Measurements from ENCODE around the gene NXPH2.

Gene NXPH2

GRCh38 chr2:138771534-138771933 lies 8.7 kb downstream of the NXPH2 start:
- no peak overlapping the region for H3K4me2 ChIP-seq (ENCODE audit: low read length)
- H3K79me2 ChIP-seq (ENCODE audit: low read length): no peaks in the 10 kb centered on the region
- no peak overlapping the region for H2AFZ ChIP-seq (ENCODE audit: low read depth, low read length)
- no peak overlapping the region for H3K9ac ChIP-seq (ENCODE audit: low read length)
- H3K27me3 ChIP-seq (ENCODE audit: low read depth, low read length): peaks cover 26% of the 10 kb centered on the region
- no peaks in the 10 kb centered on the region for H3K36me3 ChIP-seq (replicated peaks; ENCODE audit: low read depth, low read length)
- no peaks in the 10 kb centered on the region for H4K20me1 ChIP-seq (ENCODE audit: insufficient read depth, low read length)
- no peak for TF ChIP-seq EZH2phosphoT487 (IDR thresholded peaks at IDR 0.05; ENCODE audit: low read depth)
- TF ChIP-seq, protein P1, sequence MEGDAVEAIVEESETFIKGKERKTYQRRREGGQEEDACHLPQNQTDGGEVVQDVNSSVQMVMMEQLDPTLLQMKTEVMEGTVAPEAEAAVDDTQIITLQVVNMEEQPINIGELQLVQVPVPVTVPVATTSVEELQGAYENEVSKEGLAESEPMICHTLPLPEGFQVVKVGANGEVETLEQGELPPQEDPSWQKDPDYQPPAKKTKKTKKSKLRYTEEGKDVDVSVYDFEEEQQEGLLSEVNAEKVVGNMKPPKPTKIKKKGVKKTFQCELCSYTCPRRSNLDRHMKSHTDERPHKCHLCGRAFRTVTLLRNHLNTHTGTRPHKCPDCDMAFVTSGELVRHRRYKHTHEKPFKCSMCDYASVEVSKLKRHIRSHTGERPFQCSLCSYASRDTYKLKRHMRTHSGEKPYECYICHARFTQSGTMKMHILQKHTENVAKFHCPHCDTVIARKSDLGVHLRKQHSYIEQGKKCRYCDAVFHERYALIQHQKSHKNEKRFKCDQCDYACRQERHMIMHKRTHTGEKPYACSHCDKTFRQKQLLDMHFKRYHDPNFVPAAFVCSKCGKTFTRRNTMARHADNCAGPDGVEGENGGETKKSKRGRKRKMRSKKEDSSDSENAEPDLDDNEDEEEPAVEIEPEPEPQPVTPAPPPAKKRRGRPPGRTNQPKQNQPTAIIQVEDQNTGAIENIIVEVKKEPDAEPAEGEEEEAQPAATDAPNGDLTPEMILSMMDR (IDR thresholded peaks at IDR 0.05; ENCODE audit: low read depth, low read length): no peak
- H3K4me3 ChIP-seq (ENCODE audit: low read length): no peak overlapping the region
- H3K4me1 ChIP-seq (ENCODE audit: low read length): no peaks in the 10 kb centered on the region
- H3K27ac ChIP-seq (ENCODE audit: low read length): no peak overlapping the region
- H3K9me3 ChIP-seq (ENCODE audit: insufficient read depth, low read length): no peaks in the 10 kb centered on the region

GRCh38 chr2:138767101-138767500 lies 13.1 kb downstream of the NXPH2 start:
- no peak overlapping the region for H3K9ac ChIP-seq (ENCODE audit: low read length)
- H3K36me3 ChIP-seq (replicated peaks; ENCODE audit: low read depth, low read length): no peaks in the 10 kb centered on the region
- H3K4me3 ChIP-seq (ENCODE audit: low read length): no peak overlapping the region
- H3K4me2 ChIP-seq (ENCODE audit: low read length): no peak overlapping the region
- no peak overlapping the region for H2AFZ ChIP-seq (ENCODE audit: low read depth, low read length)
- H3K27me3 ChIP-seq (ENCODE audit: low read depth, low read length): peaks cover 9% of the 10 kb centered on the region
- H4K20me1 ChIP-seq (ENCODE audit: insufficient read depth, low read length): no peaks in the 10 kb centered on the region
- H3K4me1 ChIP-seq (ENCODE audit: low read length): no peaks in the 10 kb centered on the region
- H3K9me3 ChIP-seq (ENCODE audit: insufficient read depth, low read length): no peaks in the 10 kb centered on the region
- no peak overlapping the region for H3K27ac ChIP-seq (ENCODE audit: low read length)
- no peak for TF ChIP-seq EZH2phosphoT487 (IDR thresholded peaks at IDR 0.05; ENCODE audit: low read depth)
- TF ChIP-seq, protein P1 (IDR thresholded peaks at IDR 0.05; ENCODE audit: low read depth, low read length): no peak
- no peaks in the 10 kb centered on the region for H3K79me2 ChIP-seq (ENCODE audit: low read length)

DNA sequence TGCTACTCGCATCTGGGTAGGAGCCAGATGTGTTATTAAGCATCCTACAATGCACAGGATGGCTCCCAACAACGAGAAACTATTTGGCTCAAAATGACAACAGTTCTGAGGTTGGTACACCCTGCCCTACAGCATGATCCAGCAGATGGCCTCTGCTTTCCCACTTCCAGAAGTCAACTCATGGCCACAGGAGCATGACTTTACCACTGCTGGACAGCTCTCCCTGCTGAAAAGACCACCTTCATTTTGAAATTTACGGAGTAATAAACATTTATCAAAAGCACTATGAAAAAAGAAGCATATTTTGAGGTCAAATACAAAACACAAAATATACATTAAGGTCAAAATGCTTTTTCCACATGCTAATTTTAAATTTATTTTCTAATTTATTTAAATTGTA lies 13.7 kb downstream of the NXPH2 start:
- no peak overlapping the region for H3K4me2 ChIP-seq (ENCODE audit: low read length)
- no peak overlapping the region for H2AFZ ChIP-seq (ENCODE audit: low read depth, low read length)
- H4K20me1 ChIP-seq (ENCODE audit: insufficient read depth, low read length): no peaks in the 10 kb centered on the region
- H3K36me3 ChIP-seq (replicated peaks; ENCODE audit: low read depth, low read length): no peaks in the 10 kb centered on the region
- H3K27ac ChIP-seq (ENCODE audit: low read length): no peak overlapping the region
- H3K79me2 ChIP-seq (ENCODE audit: low read length): no peaks in the 10 kb centered on the region
- H3K9me3 ChIP-seq (ENCODE audit: insufficient read depth, low read length): no peaks in the 10 kb centered on the region
- H3K4me3 ChIP-seq (ENCODE audit: low read length): no peak overlapping the region
- H3K9ac ChIP-seq (ENCODE audit: low read length): no peak overlapping the region
- TF ChIP-seq, protein P1 (IDR thresholded peaks at IDR 0.05; ENCODE audit: low read depth, low read length): no peak
- TF ChIP-seq EZH2phosphoT487 (IDR thresholded peaks at IDR 0.05; ENCODE audit: low read depth): no peak
- H3K4me1 ChIP-seq (ENCODE audit: low read length): no peaks in the 10 kb centered on the region
- H3K27me3 ChIP-seq (ENCODE audit: low read depth, low read length): peaks cover 13% of the 10 kb centered on the region

DNA sequence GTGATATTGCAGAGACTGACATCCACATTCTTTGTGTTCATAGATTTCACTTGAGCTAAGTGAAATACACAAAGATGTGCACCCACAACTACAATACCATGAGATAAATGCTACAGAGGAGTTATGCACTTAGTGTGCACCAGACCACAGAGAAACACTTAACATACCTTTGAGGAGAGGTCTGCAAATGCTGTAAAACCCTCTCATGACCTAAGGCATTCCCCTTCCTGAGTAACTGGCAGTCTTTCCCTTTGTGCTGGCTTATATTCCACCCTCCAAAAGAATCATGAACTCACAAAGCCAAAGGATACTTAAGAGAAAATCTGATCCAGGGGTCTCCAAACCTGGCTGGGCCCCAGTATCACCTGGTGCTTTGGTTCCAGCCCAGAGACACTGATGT lies 16.2 kb downstream of the NXPH2 start:
- H3K4me1 ChIP-seq (ENCODE audit: low read length): no peaks in the 10 kb centered on the region
- H3K27me3 ChIP-seq (ENCODE audit: low read depth, low read length): peaks cover 14% of the 10 kb centered on the region
- H3K36me3 ChIP-seq (replicated peaks; ENCODE audit: low read depth, low read length): no peaks in the 10 kb centered on the region
- no peak overlapping the region for H3K4me3 ChIP-seq (ENCODE audit: low read length)
- no peak overlapping the region for H3K27ac ChIP-seq (ENCODE audit: low read length)
- H3K9me3 ChIP-seq (ENCODE audit: insufficient read depth, low read length): no peaks in the 10 kb centered on the region
- H3K9ac ChIP-seq (ENCODE audit: low read length): no peak overlapping the region
- no peak overlapping the region for H2AFZ ChIP-seq (ENCODE audit: low read depth, low read length)
- H4K20me1 ChIP-seq (ENCODE audit: insufficient read depth, low read length): no peaks in the 10 kb centered on the region
- TF ChIP-seq EZH2phosphoT487 (IDR thresholded peaks at IDR 0.05; ENCODE audit: low read depth): no peak
- TF ChIP-seq, protein P1 (IDR thresholded peaks at IDR 0.05; ENCODE audit: low read depth, low read length): no peak
- no peak overlapping the region for H3K4me2 ChIP-seq (ENCODE audit: low read length)
- no peaks in the 10 kb centered on the region for H3K79me2 ChIP-seq (ENCODE audit: low read length)

All from OCI-LY3 (cell line).